Heart left ventricle (tissue), 16 donors: ENCODE data around the gene WDR82. TPM values are rescaled to one million over a fixed set of nuclear protein-coding genes. Genes with fewer than 3 reads are reported as not detected.

Source experiments
- ATAC-seq, 4 donors: fragments of 200-7000 bp; cut with Tn5 transposase; one replicate each; pipeline ENCODE4 v1.9.1; 2020 to 2022; ENCODE audit warnings: moderate library complexity in 4 of 4, mild to moderate bottlenecking in 3 of 4, moderate number of reproducible peaks in 1 of 4
- DNase-seq, 5 donors: peaks; one replicate each; pipeline ENCODE4 v3.0.0-alpha.2; 2020
- H3K27ac ChIP-seq, 12 donors: fragments of 200-600 bp; sonication (generic) in 4 of 12; one replicate each; pipeline versions ENCODE4 v1.5.0 to v1.8.0; 2016 to 2022; ENCODE audit warnings: mild to moderate bottlenecking in 2 of 12
- H3K27me3 ChIP-seq, 9 donors: fragments of 200-600 bp; sonication (generic) in 2 of 9; one replicate each; pipeline versions ENCODE4 v1.5.1 to v1.8.0; 2016 to 2022; ENCODE audit warnings: mild to moderate bottlenecking in 3 of 9
- H3K36me3 ChIP-seq, 9 donors: fragments of 200-600 bp; sonication (generic) in 2 of 9; one replicate each; pipeline versions ENCODE4 v1.5.0 to v1.8.0; 2018 to 2022; ENCODE audit warnings: mild to moderate bottlenecking in 2 of 9
- H3K4me1 ChIP-seq, 12 donors: fragments of 200-600 bp; sonication (generic) in 4 of 12; one replicate each; pipeline versions ENCODE4 v1.5.0 to v1.8.0; 2016 to 2022; ENCODE audit warnings: mild to moderate bottlenecking in 3 of 12
- H3K4me3 ChIP-seq, 12 donors: fragments of 200-600 bp; sonication (generic) in 4 of 12; one replicate each; pipeline versions ENCODE4 v1.5.0 to v1.8.0; 2017 to 2022; ENCODE audit warnings: mild to moderate bottlenecking in 9 of 12, moderate library complexity in 4 of 12
- H3K9me3 ChIP-seq, 12 donors: fragments of 200-600 bp; sonication (generic) in 4 of 12; one replicate each; pipeline versions ENCODE4 v1.5.0 to v1.8.0; 2016 to 2022; ENCODE audit warnings: mild to moderate bottlenecking in 1 of 12
- CTCF ChIP-seq, 12 donors: fragments of 200-600 bp; sonication (generic) in 4 of 12; IDR thresholded peaks; one replicate each; pipeline versions ENCODE4 v1.5.0 to v1.8.0; 2018 to 2022; ENCODE audit warnings: antibody characterized with exemption in 12 of 12, mild to moderate bottlenecking in 5 of 12
- POLR2A ChIP-seq, 2 donors: fragments of 450-650 bp; IDR thresholded peaks; one replicate each; pipeline ENCODE4 v1.6.1; 2017; ENCODE audit warnings: antibody characterized with exemption in 2 of 2, mild to moderate bottlenecking in 2 of 2, moderate library complexity in 2 of 2
- WGBS, 4 donors: extraction: QIAGEN DNeasy Blood & Tissue Kit in 2 of 4; methylation state at CpG; one replicate each; pipeline versions ENCODE4 v1.1.5 to v1.1.7; 2013 to 2018; 5-methylcytosine and 5-hydroxymethylcytosine counted together
- intact Hi-C, 10 donors: fragments of 100-400 bp; cut with DNase I; formaldehyde crosslinking; loops; one replicate each; pipeline versions ENCODE4 v1.11.1 to v1.14.2; 2022
- polyA plus RNA-seq, 2 donors: library from polyadenylated mRNA; stranded (reverse); fragments of 200-250 nt; gene quantifications; one replicate each; pipeline ENCODE4 v1.2.3, GENCODE V29; 2013
- total RNA-seq, 9 donors: library from RNA; depleted of rRNA in 2 of 9; stranded (reverse); fragments of >200 nt in 2 of 9; fragmentation: NEBNext Ultra II Directional in 3 of 9; extraction: Animal tissue kit (Norgen Biotek cat#: 25700) in 3 of 9; gene quantifications; one replicate each; pipeline versions ENCODE4 v1.1.0 to v1.2.4, GENCODE V29; 2016 to 2023
- donor health status: ischemic (EF 13 %, LVEDD 7.1; RV severe dilation, severe dysfunction).
- donor health status: healthy with polysubstance abuse.
- donor health status: DM: no; HTN: yes; CAD: no.
- donor health status: DM: no; HTN: no; CAD: no.
- donor health status: ischemic (EF 25% LVEDD 6.9; RV normal size, moderate dysfunction).
- donor health status: ischemic (EF 25% LVEDD 5.7; RV mildly dilated, moderate dysfunction).
- donor health status: healthy.
- donor health status: DM: yes; HTN: yes; CAD: no.
- donor health status: ischemic (EF 35%, LVEDD 5.7; RV mildly dilated, moderate dysfunction).
- donor health status: nonischemic (EF 11% LVEDD 7.7; RV severe dilation, severe dysfunction).
- donor health status: DM: yes; HTN: yes; CAD: no.
- donor health status: PGD.
- donor health status: ischemic (EF 29% LVEDD 5.4; RV normal size, mild dysfunction).
- donor health status: nonischemic (EF 23%, LVEDD 6.1; RV moderate dilation, normal function).

WDR82 gene
- total and polyA plus RNA-seq, 11 donors, result 24.7 to 73.6 (median 61.2) TPM

GRCh38 chr3:52228266-52228665 lies 50.2 kb downstream of the WDR82 start:
- no peak for DNase-seq
- Histone ChIP-seq H3K9me3 (no peaks in the 10 kb centered on the region), H3K27me3 (no peaks in the 10 kb centered on the region), H3K27ac (no peak overlapping the region), H3K4me1 (peaks cover 0 to 26% (median 14%) of the 10 kb centered on the region in 12 donors), H3K36me3 (peaks cover 0 to 58% (median 48%) of the 10 kb centered on the region in 9 donors), H3K4me3 (no peak overlapping the region)
- intact Hi-C loops, result no loop called here
- WGBS, 4 donors, result 87 to 95% (median 89%) methylated on average over 9 to 10 of the region's 10 CpGs
- no peak for ATAC-seq
- no peak for TF ChIP-seq CTCF (IDR thresholded peaks at IDR 0.05)
- TF ChIP-seq POLR2A (IDR thresholded peaks at IDR 0.05), result no peak

GRCh38 chr3:52227766-52228165 lies 50.7 kb downstream of the WDR82 start:
- ATAC-seq (no peak), DNase-seq (no peak)
- Histone ChIP-seq H3K36me3 (peaks cover 0 to 53% (median 48%) of the 10 kb centered on the region in 9 donors), H3K9me3 (no peaks in the 10 kb centered on the region), H3K27me3 (no peaks in the 10 kb centered on the region), H3K4me3 (no peak overlapping the region), H3K4me1 (peaks cover 0 to 22% (median 10%) of the 10 kb centered on the region in 12 donors), H3K27ac (no peak overlapping the region)
- 67 to 84% (median 78%) methylated on average over 7 of the region's 7 CpGs for WGBS, 4 donors
- intact Hi-C loops, result no loop called here
- TF ChIP-seq CTCF (IDR thresholded peaks at IDR 0.05) (no peak), POLR2A (IDR thresholded peaks at IDR 0.05) (no peak)

GRCh38 chr3:52227117-52227516 lies 51.3 kb downstream of the WDR82 start:
- Histone ChIP-seq H3K27me3 (no peaks in the 10 kb centered on the region), H3K4me1 (peaks cover 0 to 21% (median 5%) of the 10 kb centered on the region in 12 donors), H3K27ac (no peak overlapping the region), H3K9me3 (no peaks in the 10 kb centered on the region), H3K4me3 (no peak overlapping the region), H3K36me3 (peaks cover 0 to 48% (median 44%) of the 10 kb centered on the region in 9 donors)
- DNase-seq, result no peak
- intact Hi-C loops, result no loop called here
- 80 to 92% (median 84%) methylated on average over 3 to 4 of the region's 4 CpGs for WGBS, 4 donors
- ATAC-seq, result no peak
- TF ChIP-seq POLR2A (IDR thresholded peaks at IDR 0.05), result no peak
- peak in 1 of 12 donors; percentile 8 for TF ChIP-seq CTCF (IDR thresholded peaks at IDR 0.05)

GRCh38 chr3:52226229-52226817 lies 52.1 kb downstream of the WDR82 start:
- no peak overlapping the region for H3K4me3 ChIP-seq
- no peak for TF ChIP-seq CTCF (IDR thresholded peaks at IDR 0.05)
- no peak for TF ChIP-seq POLR2A (IDR thresholded peaks at IDR 0.05)
- no peaks in the 10 kb centered on the region for H3K27me3 ChIP-seq
- intact Hi-C loops, result no loop called here
- ATAC-seq (no peak), DNase-seq (no peak)
- H3K27ac ChIP-seq, result no peak overlapping the region
- no peaks in the 10 kb centered on the region for H3K9me3 ChIP-seq
- H3K36me3 ChIP-seq, result peaks cover 0 to 40% (median 36%) of the 10 kb centered on the region in 9 donors
- WGBS, 4 donors, result 83 to 94% (median 90%) methylated on average over 2 to 5 of the region's 5 CpGs
- peaks cover 0 to 16% (median 1%) of the 10 kb centered on the region in 12 donors for H3K4me1 ChIP-seq
